HUES48 (cell line): ENCODE data around the gene PPDPF.

Experiments used
- H3K27ac ChIP-seq: one replicate; pipeline ENCODE4 v1.7.0; 2013; ENCODE audit warnings: low read depth, low read length, inconsistent platforms
- H3K27me3 ChIP-seq: 2 replicates; pipeline ENCODE4 v1.6.1; 2013; ENCODE audit warnings: mild to moderate bottlenecking, low read length; ENCODE audit not compliant: control insufficient read depth, insufficient read depth
- H3K36me3 ChIP-seq: 2 replicates; pipeline ENCODE4 v1.6.1; 2013; ENCODE audit warnings: low read length; ENCODE audit not compliant: control insufficient read depth, insufficient read depth
- H3K4me1 ChIP-seq: 2 replicates; pipeline ENCODE4 v1.6.1; 2013; ENCODE audit warnings: mild to moderate bottlenecking, low read length; ENCODE audit not compliant: control insufficient read depth, insufficient read depth
- H3K4me3 ChIP-seq: 2 replicates; pipeline ENCODE4 v1.5.1; 2013; ENCODE audit warnings: mild to moderate bottlenecking, low read depth, low read length
- H3K9ac ChIP-seq: 2 replicates; pipeline ENCODE4 v1.6.1; 2013; ENCODE audit warnings: mild to moderate bottlenecking, low read depth, low read length, moderate library complexity
- H3K9me3 ChIP-seq: 2 replicates; pipeline ENCODE4 v1.6.1; 2013; ENCODE audit warnings: low read length; ENCODE audit not compliant: control insufficient read depth, insufficient read depth

Gene PPDPF

GRCh38 chr20:63500902-63501817, 19.4 kb upstream of the PPDPF start:
- Histone ChIP-seq H3K4me3 (no peak overlapping the region), H3K27me3 (peaks cover 40% of the 10 kb centered on the region), H3K9me3 (no peaks in the 10 kb centered on the region), H3K4me1 (peaks cover 17% of the 10 kb centered on the region; the same call in 1 of the 2 replicates), H3K27ac (no peak overlapping the region), H3K9ac (no peak overlapping the region), H3K36me3 (no peaks in the 10 kb centered on the region)

- Histone ChIP-seq H3K9me3 (no peaks in the 10 kb centered on the region), H3K27me3 (peaks cover 31% of the 10 kb centered on the region), H3K27ac (no peak overlapping the region), H3K9ac (no peak overlapping the region), H3K4me3 (peak overlapping the region; percentile 47), H3K4me1 (peaks cover 13% of the 10 kb centered on the region; the same call in 1 of the 2 replicates), H3K36me3 (no peaks in the 10 kb centered on the region)
Observed at GRCh38 chr20:63501818-63502670, 18.5 kb upstream of the PPDPF start.

GRCh38 chr20:63502671-63503172, 17.8 kb upstream of the PPDPF start:
- peaks cover 24% of the 10 kb centered on the region for H3K27me3 ChIP-seq
- no peaks in the 10 kb centered on the region for H3K9me3 ChIP-seq
- no peaks in the 10 kb centered on the region for H3K36me3 ChIP-seq
- no peak overlapping the region for H3K9ac ChIP-seq
- H3K4me1 ChIP-seq, result peaks cover 13% of the 10 kb centered on the region; the same call in 1 of the 2 replicates
- H3K4me3 ChIP-seq, result peak overlapping the region; percentile 47; the same call in 1 of the 2 replicates
- H3K27ac ChIP-seq, result no peak overlapping the region

- Histone ChIP-seq H3K27me3 (peaks cover 16% of the 10 kb centered on the region), H3K4me1 (peaks cover 7% of the 10 kb centered on the region; the same call in 1 of the 2 replicates), H3K36me3 (no peaks in the 10 kb centered on the region), H3K9me3 (no peaks in the 10 kb centered on the region; the same call in 1 of the 2 replicates), H3K9ac (no peak overlapping the region), H3K27ac (no peak overlapping the region), H3K4me3 (no peak overlapping the region)
Observed at GRCh38 chr20:63503524-63503923, 17.0 kb upstream of the PPDPF start.

GRCh38 chr20:63504642-63505041, 15.9 kb upstream of the PPDPF start:
- Histone ChIP-seq H3K9ac (no peak overlapping the region), H3K4me3 (no peak overlapping the region), H3K27ac (no peak overlapping the region), H3K9me3 (no peaks in the 10 kb centered on the region; the same call in 1 of the 2 replicates), H3K36me3 (no peaks in the 10 kb centered on the region), H3K27me3 (peaks cover 11% of the 10 kb centered on the region), H3K4me1 (peaks cover 7% of the 10 kb centered on the region; the same call in 1 of the 2 replicates)

- Histone ChIP-seq H3K4me1 (peaks cover 7% of the 10 kb centered on the region; the same call in 1 of the 2 replicates), H3K36me3 (no peaks in the 10 kb centered on the region), H3K27me3 (peaks cover 5% of the 10 kb centered on the region), H3K27ac (no peak overlapping the region), H3K4me3 (no peak overlapping the region), H3K9me3 (no peaks in the 10 kb centered on the region; the same call in 1 of the 2 replicates), H3K9ac (no peak overlapping the region)
Observed at GRCh38 chr20:63505281-63505680, 15.3 kb upstream of the PPDPF start.

GRCh38 chr20:63505723-63506122, 14.8 kb upstream of the PPDPF start:
- no peak overlapping the region for H3K27ac ChIP-seq
- H3K9ac ChIP-seq, result no peak overlapping the region
- H3K4me1 ChIP-seq, result peaks cover 7% of the 10 kb centered on the region; the same call in 1 of the 2 replicates
- no peak overlapping the region for H3K4me3 ChIP-seq
- no peaks in the 10 kb centered on the region for H3K36me3 ChIP-seq
- no peaks in the 10 kb centered on the region; the same call in 1 of the 2 replicates for H3K9me3 ChIP-seq
- peaks cover 2% of the 10 kb centered on the region; the same call in 1 of the 2 replicates for H3K27me3 ChIP-seq

- no peaks in the 10 kb centered on the region for H3K27me3 ChIP-seq
Observed at GRCh38 chr20:63507083-63507743, 13.4 kb upstream of the PPDPF start.

GRCh38 chr20:63508072-63508768, 12.3 kb upstream of the PPDPF start:
- no peak overlapping the region for H3K4me3 ChIP-seq
- H3K36me3 ChIP-seq, result no peaks in the 10 kb centered on the region
- no peaks in the 10 kb centered on the region for H3K27me3 ChIP-seq
- H3K4me1 ChIP-seq, result no peaks in the 10 kb centered on the region
- H3K9me3 ChIP-seq, result no peaks in the 10 kb centered on the region; the same call in 1 of the 2 replicates
- H3K27ac ChIP-seq, result no peak overlapping the region
- no peak overlapping the region for H3K9ac ChIP-seq

More at GRCh38 chr20:63507083-63507743, 13.4 kb upstream of the PPDPF start:
- Histone ChIP-seq H3K36me3 (no peaks in the 10 kb centered on the region), H3K4me1 (peaks cover 6% of the 10 kb centered on the region; the same call in 1 of the 2 replicates), H3K27ac (no peak overlapping the region), H3K9ac (no peak overlapping the region), H3K4me3 (no peak overlapping the region), H3K9me3 (no peaks in the 10 kb centered on the region; the same call in 1 of the 2 replicates)
